Measurements from ENCODE around the gene PMS1.
"Not testable (repeated sequence)": the region's sequence is repeated elsewhere in the genome, so short reads cannot be mapped to it uniquely, and the experiment has no call there.

PMS1 gene

DNA sequence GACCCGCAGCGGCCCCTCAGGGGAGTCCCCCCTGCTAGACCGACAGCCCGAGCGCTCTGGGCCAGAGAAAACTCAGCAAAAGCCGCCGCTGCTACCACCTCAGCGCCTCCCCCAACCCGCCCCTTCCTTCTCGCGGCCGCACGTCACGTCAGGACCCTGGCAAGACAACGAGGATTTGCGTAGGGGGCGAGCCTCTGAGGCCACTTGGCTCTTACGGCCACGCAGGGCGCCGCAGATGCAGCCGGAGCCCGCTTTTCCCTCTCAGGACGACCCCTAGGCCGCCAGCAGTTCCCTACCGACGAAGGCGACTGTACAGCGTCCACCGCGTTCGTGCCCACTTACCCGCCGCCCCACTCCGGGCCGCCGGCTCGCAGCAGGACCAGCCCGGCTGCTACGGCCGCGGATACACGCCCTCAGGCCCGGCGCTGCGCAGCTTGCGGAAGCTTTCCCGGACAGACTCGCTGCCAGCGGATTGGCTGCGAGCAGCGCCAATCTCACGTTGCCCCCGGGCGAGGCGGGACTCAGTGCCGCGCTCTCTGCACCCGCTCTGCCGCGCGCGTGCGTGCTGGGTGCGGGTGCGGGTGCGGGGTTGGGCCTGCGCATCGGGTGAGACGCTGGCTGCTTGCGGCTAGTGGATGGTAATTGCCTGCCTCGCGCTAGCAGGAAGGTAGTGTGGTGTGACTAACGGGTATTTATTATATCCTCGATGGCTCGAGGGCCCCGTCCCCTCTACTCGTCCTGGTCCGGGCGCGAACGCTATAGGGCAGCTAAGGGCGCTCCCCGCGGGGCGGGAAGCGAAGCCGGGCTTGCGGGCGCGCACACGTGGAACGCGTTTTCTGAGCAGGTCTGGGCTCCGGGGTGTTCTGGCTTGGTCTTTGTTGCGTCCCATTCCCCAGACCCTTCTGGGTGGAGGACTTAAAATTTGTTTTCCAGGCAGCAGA lies at the start of gene PMS1, which contains the start of gene ORMDL1:
PMS1 (plus strand) TSS at position 524 of the 941 bp plus-strand sequence. CDS start 7,360 bp downstream, outside the sequence.
ORMDL1 (minus strand) TSS at position 413 of the 941 bp plus-strand sequence. CDS start 1,744 bp downstream, outside the sequence.
- peak; percentile 97 for DNase-seq

DNA sequence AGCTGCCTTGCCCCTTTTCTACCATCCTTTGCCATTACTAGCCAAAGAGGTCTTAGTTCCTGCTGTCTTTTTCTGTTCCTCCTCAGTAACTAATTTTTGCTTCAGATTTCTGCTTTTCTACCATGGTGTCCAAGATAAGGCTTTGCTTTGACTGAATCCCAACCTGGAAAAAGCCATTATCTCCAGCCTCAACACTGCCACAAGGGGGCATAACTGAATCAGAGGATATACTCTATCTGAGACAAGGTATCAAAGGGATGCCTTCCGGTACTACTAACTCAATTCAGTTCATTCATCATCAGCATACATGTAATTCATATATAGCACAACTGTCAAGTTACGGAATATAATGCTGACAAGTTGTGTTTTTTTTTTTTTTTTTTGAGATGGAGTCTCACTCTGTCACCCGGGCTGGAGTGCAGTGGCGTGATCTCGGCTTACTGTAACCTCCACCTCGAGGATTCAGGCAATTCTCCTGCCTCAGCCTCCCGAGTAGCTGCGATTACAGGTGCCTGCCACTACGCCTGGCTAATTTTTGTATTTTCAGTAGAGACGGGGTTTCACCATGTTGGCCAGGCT lies 33.1 kb upstream of the PMS1 start:
- DNase-seq, result peak; percentile 69

DNA sequence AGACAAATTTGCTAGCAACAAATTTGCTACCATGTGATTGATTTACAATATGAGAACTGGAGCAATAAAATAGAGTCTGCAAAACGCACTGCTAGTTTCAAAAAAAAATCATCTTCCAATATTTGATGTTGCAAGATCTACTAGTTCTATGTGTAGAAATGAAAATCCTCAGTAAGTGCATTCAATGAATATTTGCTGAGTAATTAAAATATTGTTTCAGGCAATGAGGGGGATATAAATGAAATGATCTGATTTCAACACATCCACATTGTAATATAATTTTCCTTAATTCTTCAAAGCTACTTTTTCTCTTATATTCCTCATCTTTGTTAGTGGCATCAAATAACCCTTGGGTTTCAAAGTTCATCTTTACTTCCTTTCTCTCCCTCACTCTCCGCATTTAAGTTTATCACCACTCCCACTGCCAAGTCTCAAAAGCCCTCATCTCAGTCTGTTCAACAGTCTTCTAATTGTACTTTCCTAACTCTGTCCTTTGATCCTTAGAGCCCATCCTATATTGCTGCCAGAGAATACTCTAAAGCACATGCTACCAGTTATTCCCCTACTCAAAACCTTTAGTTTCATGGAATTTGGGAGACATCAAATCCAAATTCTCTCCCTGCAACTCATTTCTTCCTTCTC lies 27.8 kb upstream of the PMS1 start:
- no peak for DNase-seq

DNA sequence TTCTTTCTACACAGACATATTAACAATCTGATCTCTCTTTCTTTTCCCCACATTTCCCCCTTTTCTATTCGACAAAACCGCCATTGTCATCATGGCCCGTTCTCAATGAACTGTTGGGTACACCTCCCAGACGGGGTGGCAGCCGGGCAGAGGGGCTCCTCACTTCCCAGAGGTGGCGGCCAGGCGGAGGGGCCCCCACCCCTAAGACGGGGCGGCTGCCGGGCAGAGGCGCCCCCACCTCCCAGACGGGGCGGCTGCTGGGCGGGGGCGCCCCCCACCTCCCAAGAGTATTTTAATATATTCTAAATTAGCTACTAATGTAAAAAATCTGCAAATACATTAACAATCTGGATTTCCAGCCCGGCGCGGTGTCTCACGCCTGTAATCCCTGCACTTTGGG lies 24.1 kb upstream of the PMS1 start:
- not testable (repeated sequence) for DNase-seq

- no peak for DNase-seq
Measured at GRCh38 chr2:189762229-189762550, 22.1 kb upstream of the PMS1 start.

DNA sequence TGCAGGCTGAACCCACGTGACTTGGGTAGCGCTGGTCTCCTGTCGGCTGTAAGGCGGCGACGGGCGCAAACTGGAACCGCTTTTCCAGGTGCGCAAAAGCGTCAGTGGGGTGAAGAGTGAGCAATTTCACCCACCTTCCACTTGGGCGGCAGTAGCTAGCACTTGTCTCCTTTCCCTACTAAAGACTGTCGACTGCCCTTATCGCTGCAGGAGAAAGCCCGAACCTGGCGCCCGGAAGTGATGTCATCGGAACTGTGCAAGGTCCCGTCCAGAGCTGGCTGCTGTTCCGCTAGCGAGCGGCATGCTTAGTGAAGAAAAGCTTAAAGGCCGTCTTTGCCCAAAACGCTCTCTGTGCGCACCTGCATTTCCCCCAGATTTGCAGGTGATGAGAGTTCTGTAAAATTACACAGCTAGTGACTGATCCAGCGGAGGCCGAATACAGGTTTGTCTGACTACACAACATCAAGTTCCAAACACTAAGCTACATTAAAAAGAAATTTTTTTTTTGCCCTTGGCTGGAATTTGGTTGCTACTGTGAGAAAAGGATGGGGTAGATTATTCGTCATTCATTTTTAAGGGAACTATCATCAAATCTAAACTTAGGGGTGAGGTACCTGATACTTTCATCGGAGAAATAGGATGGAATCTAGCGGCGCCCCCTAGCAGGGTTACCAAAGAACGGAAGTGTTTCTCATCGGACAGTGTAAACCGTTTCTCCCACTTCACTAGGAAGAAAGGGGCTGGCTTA lies 21.5 kb upstream of the PMS1 start, which contains the start of gene OSGEPL1:
OSGEPL1 (minus strand) TSS at position 242 of the 748 bp plus-strand sequence. CDS start 1,152 bp downstream, outside the sequence.
- peak; percentile 98 for DNase-seq

DNA sequence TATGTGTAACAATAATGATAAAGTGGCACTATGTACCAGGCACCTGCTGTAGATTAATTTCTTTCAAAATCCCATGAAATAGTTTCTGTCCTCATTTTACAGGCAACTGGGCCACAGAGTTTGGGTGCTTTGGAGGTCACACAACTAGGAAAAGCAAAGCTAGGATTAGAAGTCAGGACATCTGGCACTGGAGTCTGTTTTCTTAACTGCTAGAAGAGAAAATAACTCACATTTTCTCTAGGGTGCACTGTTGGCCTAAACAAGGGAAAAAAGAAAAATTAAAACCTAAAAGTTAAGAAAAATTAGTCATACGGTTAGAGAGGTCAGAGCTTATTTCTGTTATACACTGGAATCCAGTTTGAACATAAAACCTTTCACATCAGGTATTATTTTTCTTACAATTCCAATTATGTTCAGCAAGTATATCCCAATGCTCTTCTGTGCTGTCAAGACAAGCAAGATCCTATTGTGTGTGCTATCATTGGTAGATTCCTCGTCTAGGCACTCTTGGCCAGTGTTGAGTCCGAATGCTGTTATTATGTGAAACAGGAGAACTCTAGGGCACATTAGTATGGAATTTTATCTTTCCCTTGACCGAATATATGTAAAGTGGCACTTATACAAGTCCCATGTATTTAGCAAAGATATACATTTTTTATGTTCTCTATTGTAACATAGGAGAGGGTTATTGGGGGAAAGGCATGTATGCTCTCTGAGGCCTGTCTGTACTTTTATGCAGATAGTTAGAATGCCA lies 20.2 kb upstream of the PMS1 start:
- DNase-seq, result peak; percentile 37

DNA sequence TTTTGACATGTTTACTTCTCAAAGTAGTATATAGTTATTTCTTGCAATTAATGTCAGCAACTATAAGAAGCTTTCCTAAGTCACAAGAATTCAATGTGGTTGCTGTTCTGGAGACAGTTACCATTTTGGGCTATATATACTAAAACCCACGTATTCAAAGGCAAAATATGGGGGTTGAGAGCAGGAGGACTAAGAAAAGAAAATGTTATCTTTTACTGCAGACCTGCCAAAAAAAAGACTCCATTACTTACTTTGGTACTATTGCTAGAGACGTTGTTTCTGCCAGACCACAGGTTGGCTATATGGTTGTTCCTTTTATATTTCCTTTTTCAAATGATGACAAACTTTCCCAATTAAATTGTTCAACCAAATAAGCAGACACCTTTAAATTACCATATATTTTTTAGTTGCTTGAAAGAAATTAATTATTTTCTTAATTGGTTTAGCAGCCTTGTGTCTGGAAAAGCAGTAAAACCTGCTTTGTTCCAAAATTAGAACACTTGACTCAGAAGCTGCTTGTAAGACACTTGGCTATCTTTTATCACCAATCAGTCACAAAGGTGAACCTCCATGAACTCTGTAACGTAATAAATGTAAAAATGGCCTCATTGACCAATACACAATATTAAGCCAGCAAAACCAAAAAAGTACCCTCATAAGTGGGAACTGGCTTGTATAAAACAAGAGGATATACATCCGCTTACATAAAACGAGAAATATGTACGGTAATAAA lies 13.5 kb upstream of the PMS1 start:
- no peak for DNase-seq

- no peak for DNase-seq
Measured at GRCh38 chr2:189772212-189772611, 12.0 kb upstream of the PMS1 start.

DNA sequence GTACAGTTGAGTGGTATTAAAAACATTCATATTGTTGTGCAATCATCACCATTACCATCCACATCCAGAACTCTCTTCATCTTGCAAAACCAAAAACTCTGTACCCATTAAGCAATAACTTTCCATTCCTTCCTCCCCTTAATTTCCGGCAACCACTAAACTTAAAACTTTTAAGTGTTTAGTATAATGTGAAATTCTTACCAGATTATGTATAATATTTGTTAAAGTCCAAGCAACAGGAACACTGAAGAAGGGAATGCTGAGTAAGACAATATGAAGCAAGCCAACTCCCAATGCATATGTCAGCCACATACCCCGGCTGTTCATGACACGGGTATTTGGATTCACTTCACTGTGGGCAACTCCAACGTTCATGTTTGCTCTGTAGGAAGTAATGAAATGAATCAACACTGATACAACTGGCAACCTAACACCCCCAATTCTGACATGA lies 2.0 kb upstream of the PMS1 start:
- DNase-seq, result no peak

GRCh38 chr2:189783451-189783926 lies 761 bp upstream of the PMS1 start:
- peak; percentile 77 for DNase-seq

- DNase-seq, result no peak
Measured at GRCh38 chr2:189791338-189792042, 7.2 kb downstream of the PMS1 start.

GRCh38 chr2:189794310-189794709 lies 10.1 kb downstream of the PMS1 start:
- no peak for DNase-seq

GRCh38 chr2:189797902-189798301 lies 13.7 kb downstream of the PMS1 start:
- DNase-seq, result no peak

DNA sequence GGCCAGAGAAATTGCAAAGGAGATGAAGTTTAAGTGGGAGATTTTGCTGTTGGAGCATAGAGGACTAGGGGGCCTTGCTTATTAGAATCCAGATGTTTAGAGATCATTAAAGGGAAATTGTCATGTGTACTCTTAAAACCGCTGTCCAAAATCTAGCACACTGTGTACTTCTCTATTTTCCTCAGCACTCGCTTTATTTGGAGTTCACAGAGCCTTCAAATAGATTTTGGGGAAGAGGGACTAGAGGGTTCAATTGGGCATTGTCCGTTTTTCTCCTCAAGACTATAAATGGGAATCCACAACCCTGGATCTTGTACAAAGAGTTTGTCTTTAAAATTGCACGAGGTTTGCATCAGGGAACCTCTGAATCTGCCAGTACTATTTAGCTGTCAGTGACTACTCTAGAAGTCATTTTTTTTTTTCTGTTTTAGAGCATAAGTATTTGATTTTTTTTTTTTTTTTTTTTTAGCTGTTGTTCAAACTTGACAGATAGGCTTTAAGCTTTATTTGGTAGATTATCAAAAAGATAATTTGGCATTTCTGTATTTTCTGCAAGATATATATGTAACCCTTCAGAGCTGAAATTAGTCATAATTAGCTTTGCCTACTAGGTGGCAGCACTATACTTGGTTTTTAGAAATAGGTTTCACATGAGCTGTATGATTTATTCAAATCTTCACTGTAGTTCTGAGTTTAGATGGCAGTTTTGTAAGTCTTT lies 14.2 kb downstream of the PMS1 start:
- DNase-seq, result peak; percentile 76

DNA sequence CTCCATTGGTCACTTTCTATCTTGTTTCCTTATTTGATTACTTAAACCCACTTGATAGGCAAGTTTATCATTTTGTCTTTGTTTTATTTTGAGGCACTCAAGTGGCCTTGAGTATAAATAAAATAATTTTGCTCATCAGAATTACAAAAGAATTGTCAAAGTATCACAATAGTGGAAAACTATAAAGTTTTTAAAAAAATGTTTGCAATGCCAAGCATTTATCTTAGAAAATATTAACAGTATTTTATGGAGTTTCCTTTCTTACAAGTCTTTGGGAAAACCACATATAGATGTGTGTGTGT lies 14.7 kb downstream of the PMS1 start:
- no peak for DNase-seq

- no peak for DNase-seq
Measured at GRCh38 chr2:189799531-189799930, 15.3 kb downstream of the PMS1 start.

DNA sequence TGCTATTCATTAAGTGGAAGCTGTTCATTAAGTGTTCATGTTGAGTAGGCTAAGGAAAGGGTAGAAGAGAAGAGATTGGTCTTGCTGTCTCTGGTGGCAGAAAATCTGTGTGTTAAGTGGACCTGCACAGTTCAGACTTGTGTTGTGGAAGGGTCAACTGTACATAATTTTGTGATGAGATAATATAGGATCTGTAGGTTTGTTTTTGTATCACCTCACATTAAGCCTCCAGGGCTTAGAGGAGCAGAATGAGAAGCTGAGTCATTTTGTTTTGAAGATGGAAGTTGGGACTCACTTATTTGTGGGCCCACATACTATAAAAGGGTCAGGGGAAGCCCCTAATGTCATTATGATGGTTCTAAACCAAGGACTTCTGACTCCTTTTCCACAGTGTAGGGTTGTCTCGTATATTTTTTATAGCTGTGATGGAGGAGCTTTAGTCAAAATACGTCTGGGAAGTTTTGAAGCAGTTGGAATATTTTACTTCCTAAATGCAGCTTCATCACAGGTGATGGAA lies 18.2 kb downstream of the PMS1 start:
- DNase-seq, result no peak

DNA sequence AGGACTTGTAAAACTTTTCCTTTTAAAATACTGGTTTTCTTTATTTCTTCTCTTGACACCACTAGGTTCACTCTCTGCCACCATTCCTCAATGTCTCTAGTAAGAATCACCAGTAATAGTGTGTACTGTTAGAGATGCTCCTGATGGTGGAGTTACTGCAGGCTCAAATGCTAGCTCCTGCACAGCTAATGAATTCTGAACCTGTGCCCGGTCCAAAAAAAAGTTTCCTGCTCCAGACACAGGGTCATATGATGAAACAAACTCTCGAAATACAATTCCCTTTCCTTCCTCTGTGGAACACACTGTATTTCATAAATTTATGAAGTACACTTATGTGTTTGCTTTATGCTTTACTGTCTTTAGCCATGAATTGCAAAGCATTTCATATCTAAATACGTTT lies 19.2 kb downstream of the PMS1 start:
- DNase-seq, result no peak

Measured in OCI-M1 (cell line).